ENCODE data around the gene KDF1.

DNA sequence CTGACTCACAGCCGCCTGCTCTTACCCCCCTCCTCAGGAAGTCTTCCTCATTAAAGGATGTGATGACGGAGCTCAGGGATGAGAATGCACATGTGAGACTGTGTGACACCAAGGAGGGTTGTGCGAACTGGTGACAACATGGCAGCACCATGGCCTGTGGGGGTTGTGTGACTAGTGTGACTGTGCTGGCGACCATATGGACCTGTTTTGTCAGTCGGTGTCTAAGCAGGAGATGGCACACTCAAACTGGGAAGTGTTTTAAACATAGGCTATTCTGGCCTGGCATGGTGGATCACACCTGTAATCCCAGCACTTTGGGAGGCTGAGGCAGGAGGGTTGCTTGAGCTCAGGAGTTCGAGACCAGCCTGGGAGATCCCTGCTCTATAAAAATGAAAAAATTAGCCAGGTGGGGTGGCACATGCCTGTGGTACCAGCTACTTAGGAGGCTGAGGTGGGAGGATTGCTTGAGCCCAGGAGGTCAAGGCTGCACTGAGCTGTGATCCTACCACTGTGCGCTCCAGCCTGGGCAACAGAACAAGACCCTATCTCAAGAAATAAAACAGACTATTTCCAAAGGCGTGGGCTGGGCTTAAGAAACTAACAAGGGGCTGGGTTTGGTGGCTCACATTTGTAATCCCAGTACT lies 40.7 kb upstream of the KDF1 start:
- TF ChIP-seq, protein P1, sequence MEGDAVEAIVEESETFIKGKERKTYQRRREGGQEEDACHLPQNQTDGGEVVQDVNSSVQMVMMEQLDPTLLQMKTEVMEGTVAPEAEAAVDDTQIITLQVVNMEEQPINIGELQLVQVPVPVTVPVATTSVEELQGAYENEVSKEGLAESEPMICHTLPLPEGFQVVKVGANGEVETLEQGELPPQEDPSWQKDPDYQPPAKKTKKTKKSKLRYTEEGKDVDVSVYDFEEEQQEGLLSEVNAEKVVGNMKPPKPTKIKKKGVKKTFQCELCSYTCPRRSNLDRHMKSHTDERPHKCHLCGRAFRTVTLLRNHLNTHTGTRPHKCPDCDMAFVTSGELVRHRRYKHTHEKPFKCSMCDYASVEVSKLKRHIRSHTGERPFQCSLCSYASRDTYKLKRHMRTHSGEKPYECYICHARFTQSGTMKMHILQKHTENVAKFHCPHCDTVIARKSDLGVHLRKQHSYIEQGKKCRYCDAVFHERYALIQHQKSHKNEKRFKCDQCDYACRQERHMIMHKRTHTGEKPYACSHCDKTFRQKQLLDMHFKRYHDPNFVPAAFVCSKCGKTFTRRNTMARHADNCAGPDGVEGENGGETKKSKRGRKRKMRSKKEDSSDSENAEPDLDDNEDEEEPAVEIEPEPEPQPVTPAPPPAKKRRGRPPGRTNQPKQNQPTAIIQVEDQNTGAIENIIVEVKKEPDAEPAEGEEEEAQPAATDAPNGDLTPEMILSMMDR (IDR thresholded peaks at IDR 0.05): no peak
- no peak for TF ChIP-seq POLR2A (IDR thresholded peaks at IDR 0.05)

All from right lobe of liver (tissue), 4 donors.